ENCODE results near the gene MYH9.

Gene MYH9

GRCh38 chr22:36350751-36351594, 36.8 kb downstream of the MYH9 start:
- DNase-seq, result no peak
- Mint-ChIP-seq H3K27ac (peak overlapping the region; percentile 91 to 98), H3K4me3 (peak overlapping the region; percentile 67 to 75), H3K9me3 (no peaks in the 10 kb centered on the region), H3K27me3 (no peaks in the 10 kb centered on the region), H3K36me3 (ENCODE audit: insufficient read depth) (peaks cover 94% of the 10 kb centered on the region), H3K4me1 (ENCODE audit: low read depth in 2 of 2) (peaks cover 68 to 76% of the 10 kb centered on the region in 2 donors)
- ATAC-seq (replicated peaks), result peak; percentile 20

DNA sequence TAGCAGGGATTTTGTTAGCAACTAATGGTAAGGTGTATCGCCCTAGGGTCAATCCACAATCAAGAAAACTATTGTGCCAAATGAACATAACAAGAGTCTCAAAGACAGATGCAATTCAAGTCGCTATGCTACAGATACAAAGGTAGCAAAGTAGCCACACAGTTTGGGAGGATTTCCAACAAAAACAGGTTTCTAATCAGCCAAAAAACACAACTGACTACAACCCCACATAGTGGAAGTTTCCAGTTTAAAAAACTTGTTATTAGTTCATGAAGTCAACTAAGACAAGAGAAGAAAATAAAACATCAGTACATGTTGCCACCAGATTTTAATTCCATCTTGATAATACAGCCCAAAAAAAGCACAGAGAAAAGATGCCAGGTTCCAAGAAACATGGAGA, 38.0 kb downstream of the MYH9 start:
- Mint-ChIP-seq H3K36me3 (ENCODE audit: insufficient read depth) (peaks cover 94% of the 10 kb centered on the region), H3K27ac (peak overlapping the region; percentile 91 to 98), H3K9me3 (no peaks in the 10 kb centered on the region), H3K27me3 (no peaks in the 10 kb centered on the region), H3K4me1 (ENCODE audit: low read depth in 2 of 2) (peaks cover 60 to 68% of the 10 kb centered on the region in 2 donors), H3K4me3 (peak overlapping the region; percentile 38 to 56)
- DNase-seq (no peak), ATAC-seq (replicated peaks) (no peak)

DNA sequence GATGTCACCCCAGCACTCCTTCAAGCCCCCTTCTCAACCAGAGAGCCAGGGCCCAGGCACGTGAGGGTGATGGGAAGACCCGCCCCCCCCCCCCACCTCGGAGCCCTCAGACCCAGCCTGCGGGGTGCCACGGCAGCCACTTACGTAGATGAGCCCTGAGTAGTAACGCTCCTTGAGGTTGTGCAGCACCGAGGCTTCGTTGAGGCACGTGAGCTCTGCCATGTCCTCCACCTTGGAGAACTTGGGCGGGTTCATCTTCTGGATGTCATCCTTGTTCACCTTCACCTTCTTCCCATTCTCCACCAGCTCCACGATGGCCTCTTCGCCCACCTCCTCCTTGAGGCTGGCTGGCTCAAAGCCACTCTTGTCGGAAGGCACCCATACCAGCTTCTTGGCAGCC, 39.0 kb downstream of the MYH9 start:
- ATAC-seq (replicated peaks) (peak; percentile 58), DNase-seq (no peak)
- Mint-ChIP-seq H3K36me3 (ENCODE audit: insufficient read depth) (peaks cover 94% of the 10 kb centered on the region), H3K4me1 (ENCODE audit: low read depth in 2 of 2) (peaks cover 62 to 68% of the 10 kb centered on the region in 2 donors), H3K9me3 (no peaks in the 10 kb centered on the region), H3K27me3 (no peaks in the 10 kb centered on the region), H3K4me3 (peak overlapping the region; percentile 15 to 56), H3K27ac (peak overlapping the region; percentile 91 to 98)

GRCh38 chr22:36347094-36347493, 40.7 kb downstream of the MYH9 start:
- H3K4me3 Mint-ChIP-seq, result peak overlapping the region in 1 of 2 donors; percentile 44
- H3K27me3 Mint-ChIP-seq, result no peaks in the 10 kb centered on the region
- H3K4me1 Mint-ChIP-seq (ENCODE audit: low read depth in 2 of 2), result peaks cover 61 to 67% of the 10 kb centered on the region in 2 donors
- peak overlapping the region; percentile 70 to 90 for H3K27ac Mint-ChIP-seq
- H3K9me3 Mint-ChIP-seq, result no peaks in the 10 kb centered on the region
- DNase-seq (no peak), ATAC-seq (replicated peaks) (no peak)
- peaks cover 96% of the 10 kb centered on the region for H3K36me3 Mint-ChIP-seq (ENCODE audit: insufficient read depth)

DNA sequence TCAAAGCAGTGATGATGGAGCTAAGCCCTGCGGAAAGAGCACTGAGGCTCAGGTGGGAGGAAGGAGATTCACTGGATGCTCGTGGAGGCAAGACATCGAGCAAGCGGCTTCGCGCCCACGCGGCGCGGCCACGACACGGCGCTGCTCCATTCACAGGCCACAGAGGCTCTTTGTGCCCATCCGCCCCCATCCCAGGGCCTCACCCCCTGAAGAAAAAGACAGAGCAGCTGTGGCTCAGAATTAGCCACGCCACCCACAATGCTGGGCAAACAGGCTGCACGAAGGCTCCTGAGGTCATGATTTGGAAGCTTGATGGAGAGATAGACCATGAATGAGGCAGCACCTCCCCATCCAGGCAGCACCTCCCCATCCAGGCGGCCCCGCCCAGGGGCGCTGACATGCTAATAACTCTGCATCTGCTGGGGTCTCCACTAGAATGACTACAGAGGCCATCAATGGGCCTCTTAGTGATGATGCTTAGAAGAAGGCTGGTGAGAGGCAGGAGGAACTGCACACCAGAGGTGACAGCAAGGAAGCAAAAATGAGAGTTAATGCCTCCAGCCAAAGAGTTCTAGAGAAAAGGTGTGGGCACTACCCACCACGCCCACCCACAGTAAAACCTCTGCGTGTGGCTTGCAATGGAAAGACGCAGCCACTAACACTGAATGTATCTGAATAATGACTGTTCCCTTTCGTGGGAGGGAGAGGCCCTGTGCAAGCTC, 43.5 kb downstream of the MYH9 start:
- peak overlapping the region; percentile 70 to 94 for H3K27ac Mint-ChIP-seq
- ATAC-seq (replicated peaks), result peak; percentile 39
- no peaks in the 10 kb centered on the region for H3K9me3 Mint-ChIP-seq
- peak overlapping the region; percentile 61 to 73 for H3K4me3 Mint-ChIP-seq
- H3K4me1 Mint-ChIP-seq (ENCODE audit: low read depth in 2 of 2), result peaks cover 57 to 67% of the 10 kb centered on the region in 2 donors
- H3K27me3 Mint-ChIP-seq, result no peaks in the 10 kb centered on the region
- peaks cover 93% of the 10 kb centered on the region for H3K36me3 Mint-ChIP-seq (ENCODE audit: insufficient read depth)
- DNase-seq, result no peak

DNA sequence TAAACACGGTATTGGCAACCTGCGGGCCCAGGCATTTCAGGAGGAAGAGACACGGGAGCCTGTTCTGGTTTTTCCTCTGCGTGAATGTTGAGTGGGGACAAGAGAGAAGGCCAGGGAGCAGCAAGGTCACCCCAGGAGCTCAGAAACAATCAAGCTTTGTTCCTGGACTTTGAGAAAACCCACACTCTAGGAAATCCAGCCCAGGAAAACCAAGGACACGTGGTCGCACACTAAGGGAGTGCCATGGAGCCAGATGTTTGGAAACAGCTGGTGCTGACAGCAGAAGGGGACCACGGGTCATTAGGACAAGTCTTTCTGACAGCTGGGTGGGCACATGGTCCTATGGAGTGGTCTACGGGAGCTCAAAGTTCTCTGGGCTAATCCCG, 44.1 kb downstream of the MYH9 start:
- Mint-ChIP-seq H3K4me3 (peak overlapping the region; percentile 61 to 73), H3K9me3 (no peaks in the 10 kb centered on the region), H3K27ac (peak overlapping the region; percentile 70 to 94)

GRCh38 chr22:36343070-36343719, 44.6 kb downstream of the MYH9 start:
- DNase-seq (no peak), ATAC-seq (replicated peaks) (no peak)
- H3K4me3 Mint-ChIP-seq, result peak overlapping the region; percentile 61 to 73
- H3K27ac Mint-ChIP-seq, result peak overlapping the region; percentile 70 to 94
- peaks cover 94% of the 10 kb centered on the region for H3K36me3 Mint-ChIP-seq (ENCODE audit: insufficient read depth)
- no peaks in the 10 kb centered on the region for H3K27me3 Mint-ChIP-seq
- H3K9me3 Mint-ChIP-seq, result no peaks in the 10 kb centered on the region
- peaks cover 55 to 67% of the 10 kb centered on the region in 2 donors for H3K4me1 Mint-ChIP-seq (ENCODE audit: low read depth in 2 of 2)

More for the DNA sequence above, 44.1 kb downstream of the MYH9 start:
- H3K4me1 Mint-ChIP-seq (ENCODE audit: low read depth in 2 of 2), result peaks cover 55 to 67% of the 10 kb centered on the region in 2 donors
- DNase-seq (no peak), ATAC-seq (replicated peaks) (no peak)
- no peaks in the 10 kb centered on the region for H3K27me3 Mint-ChIP-seq
- H3K36me3 Mint-ChIP-seq (ENCODE audit: insufficient read depth), result peaks cover 94% of the 10 kb centered on the region

DNA sequence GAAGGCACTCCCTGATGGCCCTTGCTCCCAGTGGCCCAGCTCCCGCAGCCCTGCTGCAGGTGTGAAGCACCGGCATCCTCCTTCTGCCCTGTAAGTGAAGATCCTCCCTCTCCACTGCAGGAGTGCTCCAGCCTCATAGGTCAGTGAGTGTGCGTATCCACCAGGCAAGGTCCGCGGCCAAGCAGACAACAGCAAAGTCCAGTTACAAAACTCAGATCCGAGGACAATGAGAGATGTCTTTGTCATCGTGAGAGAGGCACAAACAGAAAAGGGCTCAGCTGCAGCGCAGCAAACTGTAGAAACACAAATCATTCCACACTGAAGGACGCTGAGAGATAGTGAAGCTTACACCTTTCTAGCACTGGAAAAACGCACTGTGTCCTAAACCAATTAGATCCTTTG, 46.1 kb downstream of the MYH9 start:
- ATAC-seq (replicated peaks) (no peak), DNase-seq (no peak)
- peak overlapping the region in 1 of 2 donors; percentile 52 for H3K4me3 Mint-ChIP-seq
- peaks cover 57 to 69% of the 10 kb centered on the region in 2 donors for H3K4me1 Mint-ChIP-seq (ENCODE audit: low read depth in 2 of 2)
- H3K27ac Mint-ChIP-seq, result peak overlapping the region; percentile 70 to 93
- H3K9me3 Mint-ChIP-seq, result no peaks in the 10 kb centered on the region
- H3K36me3 Mint-ChIP-seq (ENCODE audit: insufficient read depth), result peaks cover 95% of the 10 kb centered on the region
- H3K27me3 Mint-ChIP-seq, result no peaks in the 10 kb centered on the region

GRCh38 chr22:36340621-36341020, 47.1 kb downstream of the MYH9 start:
- Mint-ChIP-seq H3K4me1 (ENCODE audit: low read depth in 2 of 2) (peaks cover 61 to 79% of the 10 kb centered on the region in 2 donors), H3K4me3 (peak overlapping the region; percentile 21 to 52), H3K27me3 (no peaks in the 10 kb centered on the region), H3K9me3 (no peaks in the 10 kb centered on the region), H3K36me3 (ENCODE audit: insufficient read depth) (peaks cover 95% of the 10 kb centered on the region), H3K27ac (peak overlapping the region; percentile 70 to 93)
- ATAC-seq (replicated peaks) (peak; percentile 11), DNase-seq (no peak)

DNA sequence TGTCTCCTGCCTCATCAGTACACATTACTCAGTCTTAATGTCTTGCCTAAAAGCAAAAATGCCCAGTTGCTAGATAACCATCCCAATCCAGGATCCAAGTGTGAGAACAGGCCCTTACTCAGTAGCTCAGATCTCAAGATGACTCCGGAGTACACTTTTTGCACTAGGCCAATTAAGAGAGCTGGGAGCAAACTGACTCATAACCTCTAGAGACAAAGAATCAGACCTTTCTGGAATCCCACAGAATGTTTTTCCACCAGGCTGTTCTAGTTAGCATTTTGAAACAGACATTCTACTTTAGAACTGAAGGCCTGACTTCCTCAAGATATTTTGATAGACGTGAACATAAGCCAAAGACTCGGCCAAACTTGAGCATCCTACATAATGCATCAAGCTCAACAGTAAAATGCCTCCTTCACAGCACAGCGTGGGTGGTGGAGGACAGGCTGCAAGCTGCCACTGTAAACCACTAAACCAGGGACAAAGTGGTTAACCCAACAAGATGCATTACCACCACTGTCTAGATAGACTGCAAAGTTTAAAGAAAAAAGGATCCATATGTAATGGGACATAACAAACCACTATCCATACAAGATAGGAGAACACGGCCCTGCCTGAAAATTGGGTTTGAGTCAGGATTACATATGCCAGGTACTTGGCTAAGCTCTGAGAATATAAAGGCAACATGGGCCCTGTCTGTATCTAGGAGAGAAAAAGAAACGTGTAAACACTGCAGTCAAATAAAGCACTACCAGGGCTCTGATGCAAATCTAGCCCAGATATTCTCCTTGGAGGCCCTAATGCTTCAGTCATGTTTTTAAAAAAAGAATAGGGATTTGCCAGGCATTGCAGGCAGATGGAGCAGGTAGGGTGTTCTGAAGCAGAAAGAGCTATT, 48.3 kb downstream of the MYH9 start:
- H3K27ac Mint-ChIP-seq, result peak overlapping the region; percentile 70 to 93
- no peaks in the 10 kb centered on the region for H3K9me3 Mint-ChIP-seq
- H3K4me3 Mint-ChIP-seq, result peak overlapping the region; percentile 11 to 48
- peaks cover 66 to 84% of the 10 kb centered on the region in 2 donors for H3K4me1 Mint-ChIP-seq (ENCODE audit: low read depth in 2 of 2)
- peaks cover 95% of the 10 kb centered on the region for H3K36me3 Mint-ChIP-seq (ENCODE audit: insufficient read depth)
- no peaks in the 10 kb centered on the region for H3K27me3 Mint-ChIP-seq
- no peak for DNase-seq
- peak; percentile 22 for ATAC-seq (replicated peaks)

GRCh38 chr22:36337365-36338130, 50.2 kb downstream of the MYH9 start:
- DNase-seq (no peak), ATAC-seq (replicated peaks) (no peak)
- H3K27ac Mint-ChIP-seq, result peak overlapping the region; percentile 96 to 99
- H3K4me3 Mint-ChIP-seq, result peak overlapping the region; percentile 87 to 92
- peaks cover 69 to 85% of the 10 kb centered on the region in 2 donors for H3K4me1 Mint-ChIP-seq (ENCODE audit: low read depth in 2 of 2)
- H3K9me3 Mint-ChIP-seq, result no peaks in the 10 kb centered on the region
- no peaks in the 10 kb centered on the region for H3K27me3 Mint-ChIP-seq
- peaks cover 95% of the 10 kb centered on the region for H3K36me3 Mint-ChIP-seq (ENCODE audit: insufficient read depth)

Data from effector memory CD8-positive, alpha-beta T cell (primary cell).